ENCODE results near the gene CNTN4.
"Not testable (repeated sequence)": the region's sequence is repeated elsewhere in the genome, so short reads cannot be mapped to it uniquely, and the experiment has no call there.

CNTN4 gene

GRCh38 chr3:2098398-2099027 lies at the start of gene CNTN4:
CNTN4 (plus strand) TSS chr3:2098866.
- DNase-seq (ENCODE audit: low spot score) = peak; percentile 59

GRCh38 chr3:2061360-2061759 lies 37.3 kb upstream of the CNTN4 start:
- DNase-seq (ENCODE audit: low spot score) = no peak

- DNase-seq (ENCODE audit: low spot score) = no peak
Measured at GRCh38 chr3:2071531-2071930, 27.1 kb upstream of the CNTN4 start.

- no peak for DNase-seq (ENCODE audit: low spot score)
Measured at GRCh38 chr3:2078821-2079220, 19.8 kb upstream of the CNTN4 start.

- no peak for DNase-seq (ENCODE audit: low spot score)
Measured at GRCh38 chr3:2082871-2083480, 15.7 kb upstream of the CNTN4 start.

GRCh38 chr3:2083558-2083957 lies 15.1 kb upstream of the CNTN4 start:
- not testable (repeated sequence) for DNase-seq (ENCODE audit: low spot score)

GRCh38 chr3:2090095-2090911 lies 8.4 kb upstream of the CNTN4 start:
- no peak for DNase-seq (ENCODE audit: low spot score)

GRCh38 chr3:2092758-2093157 lies 5.9 kb upstream of the CNTN4 start:
- no peak for DNase-seq (ENCODE audit: low spot score)

GRCh38 chr3:2094941-2095340 lies 3.7 kb upstream of the CNTN4 start:
- no peak for DNase-seq (ENCODE audit: low spot score)

- no peak for DNase-seq (ENCODE audit: low spot score)
Measured at GRCh38 chr3:2096216-2096615, 2.5 kb upstream of the CNTN4 start.

- DNase-seq (ENCODE audit: low spot score) = no peak
Measured at GRCh38 chr3:2097641-2098191, 950 bp upstream of the CNTN4 start.

- DNase-seq (ENCODE audit: low spot score) = peak; percentile 2
Measured at GRCh38 chr3:2099028-2099671, 484 bp downstream of the CNTN4 start.

- no peak for DNase-seq (ENCODE audit: low spot score)
Measured at GRCh38 chr3:2099779-2100191, 1.1 kb downstream of the CNTN4 start.

GRCh38 chr3:2106438-2106837 lies 7.8 kb downstream of the CNTN4 start:
- no peak for DNase-seq (ENCODE audit: low spot score)

- DNase-seq (ENCODE audit: low spot score) = no peak
Measured at GRCh38 chr3:2110597-2111117, 12.0 kb downstream of the CNTN4 start.

GRCh38 chr3:2114617-2115275 lies 16.1 kb downstream of the CNTN4 start:
- no peak for DNase-seq (ENCODE audit: low spot score)

GRCh38 chr3:2130726-2131125 lies 32.1 kb downstream of the CNTN4 start:
- no peak for DNase-seq (ENCODE audit: low spot score)

GRCh38 chr3:2133146-2133545 lies 34.5 kb downstream of the CNTN4 start:
- no peak for DNase-seq (ENCODE audit: low spot score)

GRCh38 chr3:2137651-2138050 lies 39.0 kb downstream of the CNTN4 start:
- DNase-seq (ENCODE audit: low spot score) = no peak

GRCh38 chr3:2141482-2141881 lies 42.8 kb downstream of the CNTN4 start:
- no peak for DNase-seq (ENCODE audit: low spot score)

- no peak for DNase-seq (ENCODE audit: low spot score)
Measured at GRCh38 chr3:2148561-2149340, 50.1 kb downstream of the CNTN4 start.
